ENCODE results near the gene PALB2. TPM values are rescaled to one million over a fixed set of nuclear protein-coding genes. Genes with fewer than 3 reads are reported as not detected.

PALB2 gene
- total and polyA plus RNA-seq, 2 experiments from 2014 or later: 24.2 to 34.0 TPM

- Histone ChIP-seq H3K36me3 (ENCODE audit: insufficient read depth) (peaks cover 23% of the 10 kb centered on the region), H3K4me2 (no peak overlapping the region), H3K4me3 (no peak overlapping the region), H3K27me3 (ENCODE audit: insufficient read depth) (no peaks in the 10 kb centered on the region), H3K4me1 (ENCODE audit: insufficient read depth) (peaks cover 13% of the 10 kb centered on the region; the same call in 1 of the 2 replicates), H4K20me1 (replicated peaks; ENCODE audit: insufficient read depth) (peaks cover 17% of the 10 kb centered on the region), H2AFZ (no peak overlapping the region), H3K79me2 (replicated peaks; ENCODE audit: insufficient read depth) (peaks cover 32% of the 10 kb centered on the region), H3K9me2 (ENCODE audit: insufficient read depth) (no peaks in the 10 kb centered on the region), H3F3A (replicated peaks; ENCODE audit: low read depth) (peaks cover 18% of the 10 kb centered on the region; the same call in 1 of the 2 replicates), H3K27ac (ENCODE audit: low read depth) (no peak overlapping the region; the same call in 1 of the 2 replicates)
- Mint-ChIP-seq H3K9me3 (no peaks in the 10 kb centered on the region), H3K27ac (no peak overlapping the region), H3K27me3 (ENCODE audit: insufficient read depth, low read depth, poor library complexity) (peaks cover 14% of the 10 kb centered on the region), H3K4me3 (no peak overlapping the region; the same call in 2 of the 3 replicates), H3K4me1 (peaks cover 14% of the 10 kb centered on the region), H3K36me3 (ENCODE audit: low read depth) (peaks cover 32% of the 10 kb centered on the region)
- ATAC-seq (no peak), DNase-seq (ENCODE audit: low spot score) (no peak)
- TF ChIP-seq ZNF462 (CRISPR knock-in tag; IDR thresholded peaks at IDR 0.05) (no peak), NANOG (IDR thresholded peaks at IDR 0.05; ENCODE audit: borderline replicate concordance) (no peak), CREB1 (CRISPR knock-in tag; IDR thresholded peaks at IDR 0.05; ENCODE audit: low read depth) (no peak), POLR2AphosphoS5 (IDR thresholded peaks at IDR 0.05; ENCODE audit: low read depth) (no peak), JUNB (IDR thresholded peaks at IDR 0.05; ENCODE audit: unreplicated experiment) (no peak), EZH2 (IDR thresholded peaks at IDR 0.05; ENCODE audit: low read depth, unreplicated experiment) (no peak), ZNF114 (CRISPR knock-in tag; IDR thresholded peaks at IDR 0.05) (no peak), REST (IDR thresholded peaks at IDR 0.05; ENCODE audit: unreplicated experiment) (no peak), CTCF (conservative IDR thresholded peaks at IDR 0.05; ENCODE audit: low read depth in 2 of 2) (no peak), STAT1 (IDR thresholded peaks at IDR 0.05; ENCODE audit: unreplicated experiment) (no peak), ZNF331 (CRISPR knock-in tag; IDR thresholded peaks at IDR 0.05; ENCODE audit: low read depth) (no peak), ETS1 (IDR thresholded peaks at IDR 0.05) (no peak), EZH2phosphoT487 (IDR thresholded peaks at IDR 0.05; ENCODE audit: unreplicated experiment) (no peak)
Measured at GRCh38 chr16:23676924-23677480, 35.9 kb upstream of the PALB2 start.

Data from GM23338 (cell line).